Large intestine (tissue), 3 donors: ENCODE measurements around the gene TYW3. TPM values are rescaled to one million over a fixed set of nuclear protein-coding genes. Genes with fewer than 3 reads are reported as not detected.

Experiments used
- DNase-seq, 2 donors: peaks; one replicate each; pipeline versions ENCODE4 v3.0.0 to v3.0.0-alpha.2; 2013
- H3K27ac ChIP-seq: one replicate; pipeline ENCODE4 v1.5.1; 2013; ENCODE audit warnings: low read length
- H3K27me3 ChIP-seq: 2 replicates; pipeline ENCODE4 v1.6.1; 2013; ENCODE audit warnings: low read length; ENCODE audit not compliant: control insufficient read depth, insufficient read depth
- H3K36me3 ChIP-seq: 2 replicates; pipeline ENCODE4 v1.6.1; 2013; ENCODE audit warnings: low read length; ENCODE audit not compliant: control insufficient read depth, insufficient read depth
- H3K4me1 ChIP-seq: one replicate; pipeline ENCODE4 v1.6.1; 2013; ENCODE audit warnings: low read length; ENCODE audit not compliant: control insufficient read depth, insufficient read depth
- H3K4me3 ChIP-seq: one replicate; pipeline ENCODE4 v1.5.1; 2013; ENCODE audit warnings: low read length
- H3K9me3 ChIP-seq: one replicate; pipeline ENCODE4 v1.6.1; 2013; ENCODE audit warnings: mild to moderate bottlenecking, low read depth, low read length, moderate library complexity; ENCODE audit not compliant: control insufficient read depth
- WGBS: methylation state at CpG from one replicate; pipeline ENCODE4 v1.1.5; 2013; ENCODE audit warnings: low lambda C conversion rate; ENCODE audit not compliant: insufficient coverage; 5-methylcytosine and 5-hydroxymethylcytosine counted together
- polyA plus RNA-seq: library from polyadenylated mRNA; unstranded; fragments of 120-200 nt; gene quantifications from one replicate; pipeline ENCODE4 v1.2.1, GENCODE V29; 2013

Gene TYW3
- polyA plus RNA-seq, 1 donor = 20.0 TPM

GRCh38 chr1:74779750-74780149 lies 46.8 kb downstream of the TYW3 start:
- H3K9me3 ChIP-seq = no peaks in the 10 kb centered on the region
- H3K4me3 ChIP-seq = no peak overlapping the region
- no peak for DNase-seq
- H3K4me1 ChIP-seq = no peaks in the 10 kb centered on the region
- no peak overlapping the region for H3K27ac ChIP-seq
- H3K27me3 ChIP-seq = no peaks in the 10 kb centered on the region
- no peaks in the 10 kb centered on the region for H3K36me3 ChIP-seq

GRCh38 chr1:74780594-74780993 lies 47.6 kb downstream of the TYW3 start:
- DNase-seq = no peak
- Histone ChIP-seq H3K27me3 (no peaks in the 10 kb centered on the region), H3K4me1 (no peaks in the 10 kb centered on the region), H3K36me3 (no peaks in the 10 kb centered on the region), H3K9me3 (no peaks in the 10 kb centered on the region), H3K4me3 (no peak overlapping the region), H3K27ac (no peak overlapping the region)
- WGBS = no CpG with 5 or more reads among the region's 2 CpGs

- no peaks in the 10 kb centered on the region for H3K36me3 ChIP-seq
- no peaks in the 10 kb centered on the region for H3K4me1 ChIP-seq
- H3K27ac ChIP-seq = no peak overlapping the region
- no peaks in the 10 kb centered on the region for H3K27me3 ChIP-seq
- H3K4me3 ChIP-seq = no peak overlapping the region
- no peaks in the 10 kb centered on the region for H3K9me3 ChIP-seq
- DNase-seq = no peak
These were observed 53.0 kb downstream of the TYW3 start for GRCh38 chr1:74785944-74786343.

- no peaks in the 10 kb centered on the region for H3K9me3 ChIP-seq
- DNase-seq = no peak
- H3K4me1 ChIP-seq = no peaks in the 10 kb centered on the region
- no peaks in the 10 kb centered on the region for H3K36me3 ChIP-seq
- no peaks in the 10 kb centered on the region for H3K27me3 ChIP-seq
- H3K4me3 ChIP-seq = no peak overlapping the region
- no peak overlapping the region for H3K27ac ChIP-seq
These were observed 57.5 kb downstream of the TYW3 start for GRCh38 chr1:74790453-74790852.

- Histone ChIP-seq H3K27ac (no peak overlapping the region), H3K27me3 (no peaks in the 10 kb centered on the region), H3K4me3 (no peak overlapping the region), H3K36me3 (no peaks in the 10 kb centered on the region), H3K4me1 (no peaks in the 10 kb centered on the region), H3K9me3 (no peaks in the 10 kb centered on the region)
- no peak for DNase-seq
- no CpG with 5 or more reads among the region's 2 CpGs for WGBS
These were observed 58.5 kb downstream of the TYW3 start for GRCh38 chr1:74791491-74791890.

GRCh38 chr1:74799119-74799657 lies 66.2 kb downstream of the TYW3 start:
- H3K27me3 ChIP-seq = no peaks in the 10 kb centered on the region
- H3K4me3 ChIP-seq = no peak overlapping the region
- DNase-seq = no peak
- no peaks in the 10 kb centered on the region for H3K4me1 ChIP-seq
- no peaks in the 10 kb centered on the region for H3K36me3 ChIP-seq
- no peaks in the 10 kb centered on the region for H3K9me3 ChIP-seq
- no peak overlapping the region for H3K27ac ChIP-seq

- H3K4me1 ChIP-seq = no peaks in the 10 kb centered on the region
- H3K27ac ChIP-seq = no peak overlapping the region
- H3K9me3 ChIP-seq = no peaks in the 10 kb centered on the region
- H3K27me3 ChIP-seq = no peaks in the 10 kb centered on the region
- WGBS = 50% methylated on average over 1 of the region's 9 CpGs
- H3K36me3 ChIP-seq = no peaks in the 10 kb centered on the region
- H3K4me3 ChIP-seq = no peak overlapping the region
- no peak for DNase-seq
These were observed 78.7 kb downstream of the TYW3 start for GRCh38 chr1:74811436-74812179.

- no peak for DNase-seq
- WGBS = no CpG with 5 or more reads among the region's 1 CpG
- Histone ChIP-seq H3K27ac (no peak overlapping the region), H3K9me3 (no peaks in the 10 kb centered on the region), H3K27me3 (no peaks in the 10 kb centered on the region), H3K36me3 (no peaks in the 10 kb centered on the region), H3K4me3 (no peak overlapping the region), H3K4me1 (no peaks in the 10 kb centered on the region)
These were observed 79.2 kb downstream of the TYW3 start for GRCh38 chr1:74812180-74812541.

Other genes starting within 250 kb of the TYW3 start
- gene LRRC53, start 220.5 kb upstream of the TYW3 start, polyA plus RNA-seq = 0.25 TPM
- 1.1 TPM for gene ERICH3, start 59.4 kb upstream of the TYW3 start, polyA plus RNA-seq
- 74.3 TPM for gene CRYZ, start 102 bp upstream of the TYW3 start, polyA plus RNA-seq